Measurements from ENCODE around the gene SEC24C. TPM values are rescaled to one million over a fixed set of nuclear protein-coding genes. Genes with fewer than 3 reads are reported as not detected.

The SEC24C gene
- total and polyA plus RNA-seq, 2 of the 13 experiments (the other 11 are each of a cell fraction or from before 2014, with no cell fraction given), result 63.1 to 66.4 TPM

GRCh38 chr10:73743327-73743904, 756 bp upstream of the SEC24C start (continued):
- TF ChIP-seq ATF4 (CRISPR knock-in tag; IDR thresholded peaks at IDR 0.05) (peak in 1 of 2 experiments; percentile 68; a peak in 1 of 4 replicates), PAF1 (CRISPR knock-in tag; IDR thresholded peaks at IDR 0.05) (0 out of 2 replicates have a peak, but pooled peaks have one; percentile 12), LBX2 (CRISPR knock-in tag; IDR thresholded peaks at IDR 0.05; ENCODE audit: borderline replicate concordance) (no peak), ZNF335 (CRISPR knock-in tag; IDR thresholded peaks at IDR 0.05) (no peak), ZBTB20 (CRISPR knock-in tag; IDR thresholded peaks at IDR 0.05; ENCODE audit: borderline replicate concordance, low read depth) (no peak), HNRNPH1 (optimal IDR thresholded peaks at IDR 0.05; ENCODE audit: low read depth, low read length) (no peak), PBX3 (CRISPR knock-in tag; IDR thresholded peaks at IDR 0.05; ENCODE audit: borderline replicate concordance) (no peak), RELA (CRISPR knock-in tag; IDR thresholded peaks at IDR 0.05) (no peak), ZNF775 (CRISPR knock-in tag; IDR thresholded peaks at IDR 0.05; ENCODE audit: borderline replicate concordance) (peak; percentile 22; the same call in 1 of the 2 replicates), ZNF33A (CRISPR knock-in tag; IDR thresholded peaks at IDR 0.05; ENCODE audit: borderline replicate concordance) (no peak)

Data from HepG2 (cell line).